ENCODE measurements around the gene CDH12.

Gene CDH12

DNA sequence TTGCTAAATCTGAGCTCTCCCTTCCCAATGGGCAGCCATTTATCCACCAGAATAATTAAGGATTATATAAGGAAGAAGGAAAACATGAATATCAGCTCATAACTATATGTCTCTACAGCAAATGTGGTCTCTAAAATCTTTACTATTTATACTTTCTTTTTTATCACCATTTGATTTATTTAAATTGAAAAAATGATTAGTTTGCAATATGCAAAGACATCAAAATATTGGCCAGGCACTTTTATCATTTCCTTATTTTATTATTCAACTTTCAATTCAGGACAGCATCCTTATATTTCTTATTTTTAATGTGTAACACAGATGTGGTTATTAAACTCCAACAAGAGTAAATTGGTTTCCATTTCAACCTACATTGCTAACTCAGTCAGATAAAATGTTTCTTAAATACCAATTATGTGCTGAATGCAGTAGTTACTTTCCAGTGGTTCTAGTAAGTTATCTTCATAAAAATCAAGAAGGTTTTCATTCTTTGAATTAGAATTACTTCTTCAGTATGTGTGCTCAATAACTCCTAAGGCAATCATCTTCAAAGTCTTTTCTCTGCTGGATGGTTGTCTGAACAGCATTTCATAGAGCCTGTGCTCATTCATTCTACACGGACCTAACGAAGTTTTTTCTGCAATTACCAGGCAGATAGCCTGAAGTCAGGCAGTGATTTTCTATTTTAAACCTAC, 1148.0 kb downstream of the CDH12 start:
- Histone ChIP-seq H3K9me3 (ENCODE audit: severe bottlenecking) (no peaks in the 10 kb centered on the region), H3K27me3 (ENCODE audit: insufficient read depth, low read depth, severe bottlenecking) (no peaks in the 10 kb centered on the region), H3K27ac (no peak overlapping the region), H3K4me3 (ENCODE audit: low read depth, low read length) (no peak overlapping the region), H3K36me3 (no peaks in the 10 kb centered on the region)
- no peak for TF ChIP-seq CTCF (IDR thresholded peaks at IDR 0.05; ENCODE audit: low read depth, low read length)
- DNase-seq: no peak

GRCh38 chr5:21701317-21701716, 1151.8 kb downstream of the CDH12 start:
- no peaks in the 10 kb centered on the region for H3K36me3 ChIP-seq
- H3K27me3 ChIP-seq (ENCODE audit: insufficient read depth, low read depth, severe bottlenecking): no peaks in the 10 kb centered on the region
- no peak for TF ChIP-seq CTCF (IDR thresholded peaks at IDR 0.05; ENCODE audit: low read depth, low read length)
- DNase-seq: no peak
- no peak overlapping the region for H3K27ac ChIP-seq
- H3K9me3 ChIP-seq (ENCODE audit: severe bottlenecking): no peaks in the 10 kb centered on the region
- H3K4me3 ChIP-seq (ENCODE audit: low read depth, low read length): no peak overlapping the region
